ENCODE results near the gene GRM8.

- TF ChIP-seq CTCF (IDR thresholded peaks at IDR 0.05) (no peak), TCF7L2 (IDR thresholded peaks at IDR 0.05; ENCODE audit: low read depth, low read length) (no peak), SIN3A (IDR thresholded peaks at IDR 0.05; ENCODE audit: borderline replicate concordance, insufficient read depth, low read depth, low read length) (no peak)
These were observed 553.0 kb downstream of the GRM8 start for GRCh38 chr7:126699707-126700106.
